Tibial nerve (tissue), 4 donors: ENCODE data around the gene SDK1.

Source experiments
- CTCF ChIP-seq, 5 experiments: fragments of 200-600 bp in 3 of 5; fragments of 450-650 bp in 2 of 5; sonication (generic) in 3 of 5; IDR thresholded peaks; one replicate each; pipeline ENCODE4 v1.5.1; 2016 to 2019; ENCODE audit warnings: antibody characterized with exemption in 5 of 5, mild to moderate bottlenecking in 3 of 5, moderate library complexity in 2 of 5
- EP300 ChIP-seq, 2 donors: sonication (generic); formaldehyde crosslinking; IDR thresholded peaks; one replicate each; pipeline ENCODE4 v1.6.1; 2017; ENCODE audit warnings: antibody characterized with exemption in 2 of 2, mild to moderate bottlenecking in 1 of 2
- POLR2A ChIP-seq, 2 donors: fragments of 450-650 bp; IDR thresholded peaks; one replicate each; pipeline ENCODE4 v1.6.1; 2017; ENCODE audit warnings: antibody characterized with exemption in 2 of 2, mild to moderate bottlenecking in 2 of 2, moderate library complexity in 2 of 2

GRCh38 chr7:4191525-4191924, 890.5 kb downstream of the SDK1 start:
- no peak for TF ChIP-seq CTCF (IDR thresholded peaks at IDR 0.05)
- TF ChIP-seq EP300 (IDR thresholded peaks at IDR 0.05), result no peak
- no peak for TF ChIP-seq POLR2A (IDR thresholded peaks at IDR 0.05)
